Tibial nerve (tissue), 4 donors: ENCODE data around the gene IER5.

Experiments
- EP300 ChIP-seq, 2 donors: sonication (generic); formaldehyde crosslinking; IDR thresholded peaks; one replicate each; pipeline ENCODE4 v1.6.1; 2017; ENCODE audit warnings: antibody characterized with exemption in 2 of 2, mild to moderate bottlenecking in 1 of 2
- TF ChIP-seq, protein P1 (sequence below), 5 experiments: fragments of 200-600 bp in 3 of 5; fragments of 450-650 bp in 2 of 5; sonication (generic) in 3 of 5; IDR thresholded peaks; one replicate each; pipeline ENCODE4 v1.5.1; 2016 to 2019; ENCODE audit warnings: antibody characterized with exemption in 5 of 5, mild to moderate bottlenecking in 3 of 5, moderate library complexity in 2 of 5

DNA sequence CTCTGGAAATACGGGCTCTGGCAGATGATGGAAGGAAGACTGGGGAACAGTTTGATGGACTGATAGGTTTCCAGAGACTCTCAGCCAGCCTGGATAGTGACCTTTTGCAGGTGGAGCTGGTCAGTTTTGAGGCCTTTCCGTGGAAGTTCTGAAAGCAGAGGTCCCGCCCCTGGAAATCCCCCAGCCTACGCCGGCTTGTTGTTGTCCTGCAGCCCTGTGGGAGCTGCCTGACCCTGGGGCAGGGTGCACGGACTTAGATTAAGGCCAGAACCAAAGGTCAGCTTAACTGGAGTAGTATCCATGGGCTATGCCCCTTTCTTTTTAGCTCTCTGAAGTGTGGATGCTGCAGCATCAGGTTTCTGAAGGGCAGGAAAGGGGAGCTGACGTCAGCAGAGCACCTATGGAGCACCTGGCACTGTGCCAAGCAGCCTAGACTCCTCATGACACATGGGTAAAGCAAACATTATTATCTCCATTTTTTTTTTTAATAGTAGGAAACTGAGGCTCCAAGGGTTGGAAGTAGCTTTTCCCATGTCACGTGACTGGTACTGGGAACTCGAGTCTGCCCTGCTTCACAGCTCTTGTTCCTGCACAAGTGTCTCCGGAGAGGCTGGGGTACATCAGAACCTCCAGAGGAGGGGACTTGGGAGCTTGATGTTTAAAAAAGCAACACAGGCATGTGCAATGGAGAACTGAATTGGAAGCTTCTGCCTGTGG, 38.5 kb downstream of the IER5 start:
- TF ChIP-seq, protein P1, sequence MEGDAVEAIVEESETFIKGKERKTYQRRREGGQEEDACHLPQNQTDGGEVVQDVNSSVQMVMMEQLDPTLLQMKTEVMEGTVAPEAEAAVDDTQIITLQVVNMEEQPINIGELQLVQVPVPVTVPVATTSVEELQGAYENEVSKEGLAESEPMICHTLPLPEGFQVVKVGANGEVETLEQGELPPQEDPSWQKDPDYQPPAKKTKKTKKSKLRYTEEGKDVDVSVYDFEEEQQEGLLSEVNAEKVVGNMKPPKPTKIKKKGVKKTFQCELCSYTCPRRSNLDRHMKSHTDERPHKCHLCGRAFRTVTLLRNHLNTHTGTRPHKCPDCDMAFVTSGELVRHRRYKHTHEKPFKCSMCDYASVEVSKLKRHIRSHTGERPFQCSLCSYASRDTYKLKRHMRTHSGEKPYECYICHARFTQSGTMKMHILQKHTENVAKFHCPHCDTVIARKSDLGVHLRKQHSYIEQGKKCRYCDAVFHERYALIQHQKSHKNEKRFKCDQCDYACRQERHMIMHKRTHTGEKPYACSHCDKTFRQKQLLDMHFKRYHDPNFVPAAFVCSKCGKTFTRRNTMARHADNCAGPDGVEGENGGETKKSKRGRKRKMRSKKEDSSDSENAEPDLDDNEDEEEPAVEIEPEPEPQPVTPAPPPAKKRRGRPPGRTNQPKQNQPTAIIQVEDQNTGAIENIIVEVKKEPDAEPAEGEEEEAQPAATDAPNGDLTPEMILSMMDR (IDR thresholded peaks at IDR 0.05): no peak
- TF ChIP-seq EP300 (IDR thresholded peaks at IDR 0.05): no peak
